GM23338 (cell line): ENCODE results near the gene USP9Y.

Experiments used
- CREB1 ChIP-seq: fragments of 250-450 bp; sonication (Bioruptor Pico); IDR thresholded peaks from 2 replicates; pipeline ENCODE4 v1.5.0; 2020; ENCODE audit warnings: low read depth, mild to moderate bottlenecking, moderate library complexity
- EZH2 ChIP-seq: fragments of 200-600 bp; sonication (generic); IDR thresholded peaks from one replicate; pipeline ENCODE4 v1.8.0; 2017; ENCODE audit warnings: antibody characterized with exemption, mild to moderate bottlenecking, low read depth; ENCODE audit not compliant: unreplicated experiment
- POLR2AphosphoS5 ChIP-seq: IDR thresholded peaks from 2 replicates; pipeline ENCODE4 v1.6.1; 2016; ENCODE audit warnings: antibody characterized with exemption, low read depth
- TF ChIP-seq, protein P1 (sequence below): IDR thresholded peaks from 2 replicates; pipeline ENCODE4 v1.6.1; 2016; ENCODE audit warnings: antibody characterized with exemption

DNA sequence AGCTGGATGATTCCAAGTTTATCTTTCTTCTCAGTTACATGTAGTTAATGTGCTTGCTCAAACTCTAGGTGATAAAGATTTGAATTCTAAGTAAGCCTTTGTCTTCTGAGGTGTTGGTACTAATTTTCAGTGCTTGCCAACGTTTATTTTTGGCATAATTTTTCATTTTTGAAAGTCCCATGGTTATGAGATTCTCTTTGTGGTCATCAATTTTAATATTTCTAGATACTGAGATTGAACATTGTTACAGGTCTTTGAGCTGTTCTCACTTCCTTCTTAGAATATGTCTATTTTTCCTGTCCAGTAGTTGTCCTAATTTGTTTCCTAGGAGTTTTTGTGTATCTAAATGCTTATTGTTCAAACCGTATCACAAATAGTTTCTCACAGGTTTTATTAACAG, 40.4 kb downstream of the USP9Y start:
- no peak for TF ChIP-seq EZH2
- TF ChIP-seq, protein P1, sequence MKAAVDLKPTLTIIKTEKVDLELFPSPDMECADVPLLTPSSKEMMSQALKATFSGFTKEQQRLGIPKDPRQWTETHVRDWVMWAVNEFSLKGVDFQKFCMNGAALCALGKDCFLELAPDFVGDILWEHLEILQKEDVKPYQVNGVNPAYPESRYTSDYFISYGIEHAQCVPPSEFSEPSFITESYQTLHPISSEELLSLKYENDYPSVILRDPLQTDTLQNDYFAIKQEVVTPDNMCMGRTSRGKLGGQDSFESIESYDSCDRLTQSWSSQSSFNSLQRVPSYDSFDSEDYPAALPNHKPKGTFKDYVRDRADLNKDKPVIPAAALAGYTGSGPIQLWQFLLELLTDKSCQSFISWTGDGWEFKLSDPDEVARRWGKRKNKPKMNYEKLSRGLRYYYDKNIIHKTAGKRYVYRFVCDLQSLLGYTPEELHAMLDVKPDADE = no peak
- TF ChIP-seq POLR2AphosphoS5 = no peak
- no peak for TF ChIP-seq CREB1 (CRISPR knock-in tag)
